K562 (cell line): Measurements from ENCODE around the gene MAST1. TPM values are rescaled to one million over a fixed set of nuclear protein-coding genes. Genes with fewer than 3 reads are reported as not detected.

Source experiments
- ATF1 ChIP-seq, 2 experiments: fragments of 450-650 bp in 1 of 2; IDR thresholded peaks; 2 replicates each; pipeline ENCODE4 v1.6.1; 2016; ENCODE audit warnings: missing compliant biosample characterization in 1 of 2, missing genetic modification characterization in 1 of 2
- CXXC5 ChIP-seq: fragments of 250-450 bp; sonication (Bioruptor Pico); IDR thresholded peaks from 2 replicates; pipeline ENCODE4 v1.8.0; 2022; ENCODE audit warnings: inconsistent platforms, mild to moderate bottlenecking, moderate library complexity
- KAT7 ChIP-seq: sonication (generic); formaldehyde crosslinking; IDR thresholded peaks from 2 replicates; pipeline ENCODE4 v1.8.0; 2022; ENCODE audit warnings: missing genetic modification reagents, mild to moderate bottlenecking, borderline replicate concordance
- MXD1 ChIP-seq: fragments of 250-450 bp; sonication (Bioruptor Pico); IDR thresholded peaks from 2 replicates; pipeline ENCODE4 v1.8.0; 2021; ENCODE audit warnings: borderline replicate concordance, mild to moderate bottlenecking, moderate library complexity; ENCODE audit not compliant: poor library complexity, severe bottlenecking
- NCOA4 ChIP-seq: fragments of 450-650 bp; IDR thresholded peaks from 2 replicates; pipeline ENCODE4 v1.6.1; 2018; ENCODE audit warnings: mild to moderate bottlenecking; ENCODE audit not compliant: partially characterized antibody
- NFXL1 ChIP-seq: fragments of 450-650 bp; formaldehyde crosslinking; IDR thresholded peaks from 2 replicates; pipeline ENCODE4 v1.4.0; 2021; ENCODE audit warnings: mild to moderate bottlenecking
- NKRF ChIP-seq: fragments of 450-650 bp; IDR thresholded peaks from 2 replicates; pipeline ENCODE4 v1.6.1; 2016; ENCODE audit warnings: borderline replicate concordance
- POLR2AphosphoS2 ChIP-seq: IDR thresholded peaks from 2 replicates; pipeline ENCODE4 v1.6.1; 2012; ENCODE audit warnings: low read length, improper control_type of control experiment
- RNF2 ChIP-seq: sonication (generic); IDR thresholded peaks from 2 replicates; pipeline ENCODE4 v1.6.1; 2016
- SMARCA4 ChIP-seq: fragments of 450-650 bp; IDR thresholded peaks from 2 replicates; pipeline ENCODE4 v1.6.1; 2016
- SREBF1 ChIP-seq: fragments of 150-350 bp; IDR thresholded peaks from 2 replicates; pipeline ENCODE4 v1.6.1; 2014; ENCODE audit warnings: antibody characterized with exemption, low read depth, low read length, borderline replicate concordance
- SRF ChIP-seq, 2 experiments: fragments of 250-450, 450-650 bp in 1 of 2; sonication (Bioruptor Pico) in 1 of 2; sonication (generic) in 1 of 2; formaldehyde crosslinking; IDR thresholded peaks; 2 replicates each; pipeline versions ENCODE4 v1.5.0 to v1.5.1; 2020 to 2022; ENCODE audit warnings: mild to moderate bottlenecking in 1 of 2, missing genetic modification reagents in 1 of 2
- TAF1 ChIP-seq: IDR thresholded peaks from 2 replicates; pipeline ENCODE4 v1.6.1; 2011; ENCODE audit warnings: mild to moderate bottlenecking, low read length, moderate library complexity; ENCODE audit not compliant: insufficient read depth, control insufficient read depth, severe bottlenecking; ENCODE audit errors: extremely low read depth
- WHSC1 ChIP-seq: IDR thresholded peaks from one replicate; pipeline ENCODE4 v1.6.1; 2012; ENCODE audit warnings: low read length, control low read depth, inconsistent platforms
- YY1 ChIP-seq, 3 experiments: IDR thresholded peaks; 2 replicates each; pipeline ENCODE4 v1.6.1; 2011; ENCODE audit warnings: low read length in 2 of 3, mild to moderate bottlenecking in 2 of 3, moderate library complexity in 2 of 3, borderline replicate concordance in 1 of 3, control low read depth in 1 of 3, low read depth in 1 of 3; ENCODE audit not compliant: insufficient read depth in 3 of 3, insufficient replicate concordance in 2 of 3, control insufficient read depth in 1 of 3, insufficient read length in 1 of 3; ENCODE audit errors: extremely low read depth in 1 of 3
- ZNF239 ChIP-seq: fragments of 250-450 bp; sonication (Bioruptor Pico); IDR thresholded peaks from 2 replicates; pipeline ENCODE4 v1.4.0; 2020; ENCODE audit warnings: mild to moderate bottlenecking
- polyA plus RNA-seq, 8 experiments: library from polyadenylated mRNA; depleted of rRNA in 4 of 8; stranded (reverse) in 5 of 8; unstranded in 3 of 8; fragments of >200 nt; fragmentation: Nextera tagmentation in 2 of 8; fragmentation: Illumina TruSeq in 1 of 8; extraction: Ambion mirVana in 2 of 8; extraction: Trizol in 1 of 8; gene quantifications; 2 replicates each; pipeline versions ENCODE4 v1.2.1 to v1.2.3, GENCODE V29; 2011 to 2014; ENCODE audit warnings: inconsistent platforms in 1 of 8, missing spikeins in 1 of 8
- total RNA-seq, 7 experiments: library from RNA; depleted of rRNA in 6 of 7; stranded (reverse); fragments of >200 nt in 6 of 7; fragmentation: Illumina TruSeq in 2 of 7; extraction: Trizol in 2 of 7; gene quantifications; 2 replicates each; pipeline versions ENCODE4 v1.2.1 to v1.2.3, GENCODE V29; 2011 to 2021; ENCODE audit warnings: low replicate concordance in 1 of 7
- TF ChIP-seq, protein P1 (sequence below): sonication (generic); formaldehyde crosslinking; IDR thresholded peaks from 2 replicates; pipeline ENCODE4 v1.8.0; 2023; ENCODE audit warnings: mild to moderate bottlenecking, missing genetic modification reagents
- TF ChIP-seq, protein P2 (sequence below): sonication (generic); formaldehyde crosslinking; IDR thresholded peaks from 2 replicates; pipeline ENCODE4 v1.8.0; 2022; ENCODE audit warnings: mild to moderate bottlenecking, missing genetic modification reagents
- TF ChIP-seq, protein P3 (sequence below): sonication (generic); formaldehyde crosslinking; IDR thresholded peaks from 2 replicates; pipeline ENCODE4 v1.8.1; 2023; ENCODE audit warnings: mild to moderate bottlenecking, missing genetic modification reagents

The MAST1 gene
- total and polyA plus RNA-seq, 9 of the 15 experiments (the other 6 are each of a cell fraction or from before 2014, with no cell fraction given), result 0.48 to 10.3 (median 3.9) TPM

DNA sequence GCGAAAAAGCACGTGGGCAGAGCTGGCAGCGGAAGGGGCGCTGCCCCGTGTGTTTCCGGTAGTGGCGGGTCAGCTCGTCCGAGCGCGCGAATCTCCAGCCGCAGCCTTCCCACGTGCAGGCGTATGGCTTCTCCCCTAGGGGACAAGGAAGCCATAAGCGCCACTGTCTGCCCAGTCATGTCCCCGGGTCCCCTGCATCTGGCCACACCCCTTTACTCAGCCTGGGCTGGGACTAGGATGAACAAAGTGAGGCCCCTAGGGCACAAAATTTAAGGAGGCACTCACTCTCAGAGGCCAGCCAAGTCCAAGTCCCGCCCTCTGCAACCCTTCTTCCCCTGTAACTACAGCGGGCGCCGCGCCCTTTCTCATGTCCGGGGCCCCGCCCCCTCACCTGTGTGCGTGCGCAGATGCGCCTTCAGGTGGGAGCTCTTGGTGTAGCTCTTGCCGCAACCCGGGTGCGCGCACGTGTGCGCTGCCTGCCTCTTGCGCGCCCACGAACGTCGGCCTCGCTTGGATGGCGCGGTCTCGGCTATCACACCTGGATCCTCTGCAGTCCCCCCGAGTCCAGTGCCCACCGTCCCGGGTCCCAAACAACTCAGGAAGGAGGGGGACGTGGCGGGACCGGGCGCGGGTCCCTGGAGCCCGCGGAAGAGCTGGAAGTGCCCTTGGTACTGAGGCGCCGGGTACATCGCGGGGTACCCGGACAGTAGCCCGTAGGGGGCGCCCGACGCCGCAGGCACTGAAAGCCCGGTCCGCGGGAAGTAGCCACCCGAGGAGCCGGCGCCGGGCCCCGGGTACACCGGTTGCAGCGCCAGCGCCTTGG, 46.8 kb downstream of the MAST1 start (continued):
- TF ChIP-seq POLR2AphosphoS2 (peak; percentile 79; the same call in 1 of the 2 replicates), CXXC5 (CRISPR knock-in tag) (peak; percentile 92), SMARCA4 (no peak; the same call in 1 of the 2 replicates), SREBF1 (no peak), ATF1 (CRISPR knock-in tag; IDR thresholded peaks at IDR 0.05) (no peak), ATF1 (tag; IDR thresholded peaks at IDR 0.05) (peak; percentile 65; the same call in 1 of the 2 replicates), NKRF (peak; percentile 87), RNF2 (peak; percentile 68), TAF1 (peak; percentile 53), YY1 (IDR thresholded peaks at IDR 0.05; ENCODE audit: borderline replicate concordance in 1 of 3, control insufficient read depth in 1 of 3, extremely low read depth in 1 of 3, insufficient read depth in 3 of 3, insufficient read length in 1 of 3, insufficient replicate concordance in 2 of 3, low read depth in 1 of 3, low read length in 2 of 3) (peak; percentile 33 to 86 (median 77)), WHSC1 (no peak), KAT7 (CRISPR knock-in tag) (0 out of 2 replicates have a peak, but pooled peaks have one; percentile 49), MXD1 (CRISPR knock-in tag) (peak; percentile 15), NFXL1 (CRISPR knock-in tag) (no peak; the same call in 1 of the 2 replicates), ZNF239 (CRISPR knock-in tag) (no peak), SRF (CRISPR knock-in tag; IDR thresholded peaks at IDR 0.05) (no peak), NCOA4 (no peak)
- TF ChIP-seq, protein P1, sequence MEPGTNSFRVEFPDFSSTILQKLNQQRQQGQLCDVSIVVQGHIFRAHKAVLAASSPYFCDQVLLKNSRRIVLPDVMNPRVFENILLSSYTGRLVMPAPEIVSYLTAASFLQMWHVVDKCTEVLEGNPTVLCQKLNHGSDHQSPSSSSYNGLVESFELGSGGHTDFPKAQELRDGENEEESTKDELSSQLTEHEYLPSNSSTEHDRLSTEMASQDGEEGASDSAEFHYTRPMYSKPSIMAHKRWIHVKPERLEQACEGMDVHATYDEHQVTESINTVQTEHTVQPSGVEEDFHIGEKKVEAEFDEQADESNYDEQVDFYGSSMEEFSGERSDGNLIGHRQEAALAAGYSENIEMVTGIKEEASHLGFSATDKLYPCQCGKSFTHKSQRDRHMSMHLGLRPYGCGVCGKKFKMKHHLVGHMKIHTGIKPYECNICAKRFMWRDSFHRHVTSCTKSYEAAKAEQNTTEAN, result peak; percentile 75; the same call in 1 of the 2 replicates
- TF ChIP-seq, protein P2, sequence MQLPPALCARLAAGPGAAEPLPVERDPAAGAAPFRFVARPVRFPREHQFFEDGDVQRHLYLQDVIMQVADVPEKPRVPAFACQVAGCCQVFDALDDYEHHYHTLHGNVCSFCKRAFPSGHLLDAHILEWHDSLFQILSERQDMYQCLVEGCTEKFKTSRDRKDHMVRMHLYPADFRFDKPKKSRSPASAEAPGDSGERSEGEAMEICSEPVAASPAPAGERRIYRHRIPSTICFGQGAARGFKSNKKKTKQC (CRISPR knock-in tag), result peak; percentile 64
- TF ChIP-seq, protein P3, sequence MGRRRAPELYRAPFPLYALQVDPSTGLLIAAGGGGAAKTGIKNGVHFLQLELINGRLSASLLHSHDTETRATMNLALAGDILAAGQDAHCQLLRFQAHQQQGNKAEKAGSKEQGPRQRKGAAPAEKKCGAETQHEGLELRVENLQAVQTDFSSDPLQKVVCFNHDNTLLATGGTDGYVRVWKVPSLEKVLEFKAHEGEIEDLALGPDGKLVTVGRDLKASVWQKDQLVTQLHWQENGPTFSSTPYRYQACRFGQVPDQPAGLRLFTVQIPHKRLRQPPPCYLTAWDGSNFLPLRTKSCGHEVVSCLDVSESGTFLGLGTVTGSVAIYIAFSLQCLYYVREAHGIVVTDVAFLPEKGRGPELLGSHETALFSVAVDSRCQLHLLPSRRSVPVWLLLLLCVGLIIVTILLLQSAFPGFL (CRISPR knock-in tag), result no peak
